ENCODE results near the gene GFOD2.

GRCh38 chr16:67699265-67699664, 19.9 kb downstream of the GFOD2 start:
- TF ChIP-seq CTCF (tag by site-specific recombination; IDR thresholded peaks at IDR 0.05) (no peak), REST (tag by site-specific recombination; IDR thresholded peaks at IDR 0.05) (no peak), ZNF18 (tag by site-specific recombination; IDR thresholded peaks at IDR 0.05) (no peak), ZNF48 (tag by site-specific recombination; IDR thresholded peaks at IDR 0.05) (no peak), ZNF792 (tag by site-specific recombination; IDR thresholded peaks at IDR 0.05) (no peak), ZNF175 (tag by site-specific recombination; IDR thresholded peaks at IDR 0.05) (no peak), ZBTB8A (tag by site-specific recombination; IDR thresholded peaks at IDR 0.05) (no peak), KLF9 (tag by site-specific recombination; IDR thresholded peaks at IDR 0.05; ENCODE audit: low read depth) (no peak), REPIN1 (tag by site-specific recombination; IDR thresholded peaks at IDR 0.05; ENCODE audit: low read depth) (no peak), KLF16 (tag by site-specific recombination; IDR thresholded peaks at IDR 0.05) (no peak), EGR2 (tag by site-specific recombination; IDR thresholded peaks at IDR 0.05; ENCODE audit: low read depth) (no peak), ZNF24 (tag by site-specific recombination; IDR thresholded peaks at IDR 0.05) (no peak)

Measured in HEK293 (cell line).